HG03439 (cell line): ENCODE measurements around the gene PHLDA1.
"Not testable (repeated sequence)": the region's sequence is repeated elsewhere in the genome, so short reads cannot be mapped to it uniquely, and the experiment has no call there.

ENCODE experiments used
- ATAC-seq: cut with Tn5 transposase; IDR thresholded peaks from one replicate; pipeline ENCODE4 v1.9.1; 2021; ENCODE audit warnings: mild to moderate bottlenecking, moderate library complexity; ENCODE audit not compliant: unreplicated experiment

The PHLDA1 gene

GRCh38 chr12:75987709-75988108, 43.9 kb downstream of the PHLDA1 start:
- ATAC-seq = not testable (repeated sequence)

- no peak for ATAC-seq
Observed at GRCh38 chr12:75986001-75986746, 45.4 kb downstream of the PHLDA1 start.

- ATAC-seq = no peak
Observed at GRCh38 chr12:75985566-75985965, 46.0 kb downstream of the PHLDA1 start.

- ATAC-seq = no peak
Observed at GRCh38 chr12:75984577-75985182, 46.9 kb downstream of the PHLDA1 start.

GRCh38 chr12:75983851-75984250, 47.7 kb downstream of the PHLDA1 start:
- ATAC-seq = not testable (repeated sequence)

GRCh38 chr12:75982979-75983660, 48.5 kb downstream of the PHLDA1 start:
- no peak for ATAC-seq

GRCh38 chr12:75982169-75982564, 49.4 kb downstream of the PHLDA1 start:
- no peak for ATAC-seq

- peak; percentile 29 for ATAC-seq
Observed at GRCh38 chr12:75981247-75982168, 50.1 kb downstream of the PHLDA1 start.

- no peak for ATAC-seq
Observed at GRCh38 chr12:75979181-75979580, 52.4 kb downstream of the PHLDA1 start.

GRCh38 chr12:75978677-75979076, 52.9 kb downstream of the PHLDA1 start:
- no peak for ATAC-seq

GRCh38 chr12:75977952-75978671, 53.5 kb downstream of the PHLDA1 start:
- ATAC-seq = peak; percentile 99

- ATAC-seq = no peak
Observed at GRCh38 chr12:75977590-75977951, 54.0 kb downstream of the PHLDA1 start.

- no peak for ATAC-seq
Observed at GRCh38 chr12:75976913-75977312, 54.7 kb downstream of the PHLDA1 start.

GRCh38 chr12:75976113-75976512, 55.5 kb downstream of the PHLDA1 start:
- no peak for ATAC-seq

GRCh38 chr12:75975702-75976101, 55.9 kb downstream of the PHLDA1 start:
- no peak for ATAC-seq
